Hepatocyte (in vitro differentiated cells): ENCODE results near the gene OR52K2. TPM values are rescaled to one million over a fixed set of nuclear protein-coding genes. Genes with fewer than 3 reads are reported as not detected.
A peak's percentile ranks its signal among the peaks of the same experiment; 100 is the strongest.

Source experiments
- DNase-seq: peaks from one replicate; pipeline ENCODE4 v3.0.0-alpha.2; 2016; ENCODE audit warnings: low spot score
- H2AFZ ChIP-seq: fragments of 200-600 bp; sonication (generic); 2 replicates; pipeline ENCODE4 v1.6.0; 2016; ENCODE audit warnings: antibody characterized with exemption, mild to moderate bottlenecking
- H3K27ac ChIP-seq: fragments of 200-600 bp; sonication (generic); 2 replicates; pipeline ENCODE4 v1.5.1; 2016; ENCODE audit warnings: mild to moderate bottlenecking
- H3K27me3 ChIP-seq: fragments of 200-600 bp; sonication (generic); 2 replicates; pipeline ENCODE4 v1.6.1; 2016
- H3K36me3 ChIP-seq: fragments of 200-600 bp; sonication (generic); replicated peaks from 2 replicates; pipeline ENCODE4 v1.5.1; 2016; ENCODE audit warnings: low read depth; ENCODE audit not compliant: insufficient read depth
- H3K4me1 ChIP-seq: fragments of 200-600 bp; sonication (generic); 2 replicates; pipeline ENCODE4 v1.5.1; 2016; ENCODE audit warnings: mild to moderate bottlenecking, moderate library complexity; ENCODE audit not compliant: insufficient read depth
- H3K4me2 ChIP-seq: fragments of 200-600 bp; sonication (generic); 2 replicates; pipeline ENCODE4 v1.6.0; 2016
- H3K4me3 ChIP-seq: fragments of 200-600 bp; sonication (generic); 2 replicates; pipeline ENCODE4 v1.5.1; 2016; ENCODE audit warnings: mild to moderate bottlenecking
- H3K79me2 ChIP-seq: fragments of 200-600 bp; sonication (generic); 2 replicates; pipeline ENCODE4 v1.6.0; 2017; ENCODE audit warnings: mild to moderate bottlenecking
- H3K9me2 ChIP-seq: fragments of 200-600 bp; sonication (generic); replicated peaks from 2 replicates; pipeline ENCODE4 v1.6.0; 2017; ENCODE audit warnings: mild to moderate bottlenecking; ENCODE audit not compliant: insufficient read depth
- H3K9me3 ChIP-seq: fragments of 200-600 bp; sonication (generic); 2 replicates; pipeline ENCODE4 v1.5.1; 2016; ENCODE audit warnings: low read depth, mild to moderate bottlenecking
- H4K20me1 ChIP-seq: fragments of 200-600 bp; sonication (generic); 2 replicates; pipeline ENCODE4 v1.6.0; 2016; ENCODE audit warnings: mild to moderate bottlenecking; ENCODE audit not compliant: insufficient read depth, poor library complexity, severe bottlenecking
- CTCF ChIP-seq: fragments of 200-600 bp; sonication (generic); IDR thresholded peaks from 2 replicates; pipeline ENCODE4 v1.5.1; 2016; ENCODE audit warnings: antibody characterized with exemption, mild to moderate bottlenecking; ENCODE audit not compliant: poor library complexity
- EZH2 ChIP-seq: fragments of 200-600 bp; sonication (generic); IDR thresholded peaks from 2 replicates; pipeline ENCODE4 v1.6.1; 2016; ENCODE audit warnings: antibody characterized with exemption, mild to moderate bottlenecking, borderline replicate concordance
- EZH2phosphoT487 ChIP-seq: fragments of 200-600 bp; sonication (generic); IDR thresholded peaks from one replicate; pipeline ENCODE4 v1.6.1; 2018; ENCODE audit warnings: antibody characterized with exemption, mild to moderate bottlenecking, low read depth, moderate library complexity; ENCODE audit not compliant: unreplicated experiment, severe bottlenecking
- WGBS: methylation state at CpG from one replicate; pipeline ENCODE4 v1.1.6; 2016; ENCODE audit warnings: low lambda C conversion rate; ENCODE audit errors: missing lambda C conversion rate; 5-methylcytosine and 5-hydroxymethylcytosine counted together
- polyA plus RNA-seq: library from polyadenylated mRNA; unstranded; fragments of >200 nt; fragmentation: Nextera tagmentation; extraction: Ambion mirVana; gene quantifications from 2 replicates; pipeline ENCODE4 v1.2.1, GENCODE V29; 2016
- total RNA-seq: library from RNA; depleted of rRNA; stranded (reverse); fragments of >200 nt; gene quantifications from 2 replicates; pipeline ENCODE4 v1.2.3, GENCODE V29; 2014

Gene OR52K2
- total and polyA plus RNA-seq, 2 experiments from 2014 or later, result not detected

DNA sequence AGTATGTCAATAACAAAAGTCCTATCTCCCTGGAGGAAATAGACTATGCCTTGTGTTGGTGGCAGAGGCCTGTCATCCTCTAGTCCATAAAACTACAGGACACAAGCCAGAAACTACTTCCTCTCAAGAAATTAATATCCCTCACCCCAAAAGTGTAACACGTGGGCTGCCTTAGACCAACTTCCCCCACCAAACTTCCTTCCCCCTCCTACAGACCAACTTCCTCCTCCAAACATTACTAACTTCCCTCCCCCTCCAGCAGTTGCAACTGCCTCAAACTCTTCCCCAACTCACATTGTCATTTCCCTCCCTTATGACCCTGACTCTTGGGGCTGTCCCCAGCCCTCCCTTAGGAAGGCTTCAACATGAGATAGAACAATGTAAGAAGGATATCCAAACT is 6.3 kb downstream of the OR52K2 start:
- no peak for DNase-seq
- WGBS, result 87% methylated on average over 1 of the region's 1 CpG
- Histone ChIP-seq H3K4me1 (peaks cover 16% of the 10 kb centered on the region), H3K9me3 (no peaks in the 10 kb centered on the region), H2AFZ (no peak overlapping the region), H4K20me1 (no peaks in the 10 kb centered on the region), H3K4me2 (no peak overlapping the region), H3K79me2 (no peaks in the 10 kb centered on the region), H3K36me3 (no peaks in the 10 kb centered on the region), H3K9me2 (no peaks in the 10 kb centered on the region), H3K27me3 (no peaks in the 10 kb centered on the region), H3K4me3 (no peak overlapping the region), H3K27ac (no peak overlapping the region)
- no peak for TF ChIP-seq CTCF
- no peak for TF ChIP-seq EZH2
- TF ChIP-seq EZH2phosphoT487, result no peak

- no peak overlapping the region for H3K4me3 ChIP-seq
- no peak for TF ChIP-seq EZH2
- TF ChIP-seq EZH2phosphoT487, result no peak
- TF ChIP-seq CTCF, result no peak
- WGBS, result 53% methylated on average over 4 of the region's 4 CpGs
- H2AFZ ChIP-seq, result no peak overlapping the region
- H3K79me2 ChIP-seq, result no peaks in the 10 kb centered on the region
- H3K4me2 ChIP-seq, result peak overlapping the region; percentile 45
- no peaks in the 10 kb centered on the region for H3K27me3 ChIP-seq
- peaks cover 27% of the 10 kb centered on the region for H3K4me1 ChIP-seq
- no peaks in the 10 kb centered on the region for H4K20me1 ChIP-seq
- peak; percentile 35 for DNase-seq
- H3K36me3 ChIP-seq, result no peaks in the 10 kb centered on the region
- H3K9me3 ChIP-seq, result no peaks in the 10 kb centered on the region
- no peaks in the 10 kb centered on the region for H3K9me2 ChIP-seq
- peak overlapping the region; percentile 90 for H3K27ac ChIP-seq
Measured at GRCh38 chr11:4459500-4459899, 10.4 kb downstream of the OR52K2 start.

- 82% methylated on average over 4 of the region's 4 CpGs for WGBS
- Histone ChIP-seq H3K27ac (peak overlapping the region; percentile 90), H3K9me3 (no peaks in the 10 kb centered on the region), H3K79me2 (no peaks in the 10 kb centered on the region), H3K27me3 (no peaks in the 10 kb centered on the region), H3K4me1 (peaks cover 34% of the 10 kb centered on the region), H3K9me2 (no peaks in the 10 kb centered on the region), H3K4me3 (no peak overlapping the region), H4K20me1 (no peaks in the 10 kb centered on the region), H3K36me3 (no peaks in the 10 kb centered on the region), H3K4me2 (peak overlapping the region; percentile 36), H2AFZ (no peak overlapping the region)
- DNase-seq, result no peak
- no peak for TF ChIP-seq EZH2
- no peak for TF ChIP-seq EZH2phosphoT487
- TF ChIP-seq CTCF, result no peak
Measured at GRCh38 chr11:4460151-4460550, 11.1 kb downstream of the OR52K2 start.
